Stimulated activated naive CD4-positive, alpha-beta T cell treated with Interleukin-2 at 50 U/mL for 16 hours (primary cell): Measurements from ENCODE around the gene OR2W1.

ENCODE experiments used
- DNase-seq: peaks from one replicate; lab custom pipeline; 2025; lab: John Stamatoyannopoulos, UW

The OR2W1 gene

DNA sequence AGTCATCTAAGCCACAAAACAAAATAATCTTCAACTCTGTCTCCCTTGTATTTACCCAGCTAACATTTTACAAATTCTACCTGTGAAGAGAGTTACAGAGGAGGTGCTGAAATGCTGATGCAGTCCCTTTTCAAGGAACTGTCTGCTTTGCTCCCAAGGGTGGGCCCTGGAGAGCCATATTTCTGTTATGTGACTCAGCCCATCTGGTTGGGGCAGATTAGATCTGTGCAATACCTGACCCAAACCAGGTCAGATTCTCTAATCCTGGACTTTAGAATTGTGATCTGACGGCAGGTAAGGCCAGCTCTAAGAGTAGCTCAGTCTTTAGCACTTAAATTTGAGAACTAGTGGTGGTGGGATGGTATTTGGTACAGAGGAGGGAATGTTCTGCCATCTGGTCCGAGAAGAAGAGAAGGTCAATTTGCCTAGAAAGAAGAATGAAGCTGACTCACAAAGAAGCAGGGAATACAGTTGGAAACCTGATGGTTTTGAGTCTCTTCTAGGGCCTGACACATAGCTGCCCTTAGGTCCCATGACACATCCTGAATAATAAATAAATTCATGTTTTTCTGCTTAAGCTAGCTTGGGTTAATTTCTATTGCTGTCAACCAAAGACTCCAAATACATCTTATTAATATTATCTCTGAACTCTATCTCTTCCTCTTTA is 48.0 kb downstream of the OR2W1 start:
- DNase-seq, result no peak

- no peak for DNase-seq
These were observed 49.8 kb downstream of the OR2W1 start for GRCh38 chr6:28995093-28995650.
